Aorta (tissue), 5 donors: ENCODE measurements around the gene RACGAP1. TPM values are rescaled to one million over a fixed set of nuclear protein-coding genes. Genes with fewer than 3 reads are reported as not detected.

ENCODE experiments used
- ATAC-seq: fragments of 200-7000 bp; cut with Tn5 transposase; one replicate; pipeline ENCODE4 v1.9.1; 2022; ENCODE audit warnings: moderate library complexity; ENCODE audit not compliant: low FRiP score
- DNase-seq, 2 donors: peaks; one replicate each; pipeline ENCODE4 v3.0.0-alpha.2; 2020
- H3K27ac ChIP-seq, 2 donors: one replicate each; pipeline ENCODE4 v1.5.1; 2013; ENCODE audit warnings: low read length in 2 of 2, mild to moderate bottlenecking in 2 of 2, moderate library complexity in 2 of 2, control low read depth in 1 of 2, inconsistent platforms in 1 of 2, low read depth in 1 of 2
- H3K27me3 ChIP-seq, 2 donors: one replicate each; pipeline ENCODE4 v1.6.1; 2013; ENCODE audit warnings: control low read depth in 1 of 2, low read length in 1 of 2, mild to moderate bottlenecking in 1 of 2, moderate library complexity in 1 of 2; ENCODE audit not compliant: insufficient read depth in 2 of 2, control insufficient read depth in 1 of 2
- H3K36me3 ChIP-seq, 2 donors: one replicate each; pipeline ENCODE4 v1.6.1; 2013; ENCODE audit warnings: control low read depth in 1 of 2, low read length in 1 of 2, mild to moderate bottlenecking in 1 of 2; ENCODE audit not compliant: insufficient read depth in 2 of 2, control insufficient read depth in 1 of 2
- H3K4me1 ChIP-seq, 2 donors: one replicate each; pipeline ENCODE4 v1.6.1; 2013; ENCODE audit warnings: low read length in 2 of 2, control low read depth in 1 of 2, mild to moderate bottlenecking in 1 of 2, moderate library complexity in 1 of 2; ENCODE audit not compliant: insufficient read depth in 2 of 2, control insufficient read depth in 1 of 2
- H3K4me3 ChIP-seq, 2 donors: one replicate each; pipeline ENCODE4 v1.5.1; 2013; ENCODE audit warnings: low read length in 2 of 2, control low read depth in 1 of 2, mild to moderate bottlenecking in 1 of 2
- H3K9me3 ChIP-seq: one replicate; pipeline ENCODE4 v1.6.1; 2013; ENCODE audit warnings: mild to moderate bottlenecking, low read length; ENCODE audit not compliant: control insufficient read depth
- WGBS, 2 donors: extraction: QIAGEN DNeasy Blood & Tissue Kit; methylation state at CpG; one replicate each; pipeline ENCODE4 v1.1.7; 2013; 5-methylcytosine and 5-hydroxymethylcytosine counted together
- intact Hi-C, 2 donors: fragments of 100-400 bp; cut with DNase I; formaldehyde crosslinking; loops; one replicate each; pipeline versions ENCODE4 v1.14.2 to v1.15.0; 2022
- polyA plus RNA-seq, 2 donors: library from polyadenylated mRNA; stranded (reverse); fragments of 200-250 nt; gene quantifications; one replicate each; pipeline ENCODE4 v1.2.3, GENCODE V29; 2013
- total RNA-seq, 2 donors: library from RNA; stranded (reverse); fragmentation: NEBNext Ultra II Directional; extraction: Animal tissue kit (Norgen Biotek cat#: 25700); gene quantifications; one replicate each; pipeline ENCODE4 v1.2.1, GENCODE V29; 2021
- donor health status: healthy with polysubstance abuse.
- donor health status: Bipolar disorder and iron deficiency.
- donor health status: DM: no; HTN: no; CAD: no.
- donor health status: DM: no; HTN: no; CAD: no.
- donor health status: DM: yes; HTN: yes; CAD: no.

The RACGAP1 gene
- total and polyA plus RNA-seq, 4 donors, result 4.6 to 10.1 (median 8.0) TPM

GRCh38 chr12:50051101-50051806, 26.0 kb upstream of the RACGAP1 start:
- H3K27me3 ChIP-seq, result no peaks in the 10 kb centered on the region
- DNase-seq (peak in 1 of 2 donors; percentile 25), ATAC-seq (peak; percentile 16)
- H3K4me1 ChIP-seq, result no peaks in the 10 kb centered on the region
- no peak overlapping the region for H3K27ac ChIP-seq
- WGBS, 2 donors, result 84 to 88% methylated on average over 14 of the region's 14 CpGs
- H3K36me3 ChIP-seq, result no peaks in the 10 kb centered on the region
- H3K9me3 ChIP-seq, result no peaks in the 10 kb centered on the region
- intact Hi-C loops, result loop anchor here in 1 of 2 donors (10.0 kb wide), 2 partner anchors 186 to 276 kb away; no protein-coding TSS in a partner anchor
- no peak overlapping the region for H3K4me3 ChIP-seq

GRCh38 chr12:50050410-50051098, 25.3 kb upstream of the RACGAP1 start:
- 2 to 3% methylated on average over 37 of the region's 37 CpGs for WGBS, 2 donors
- Histone ChIP-seq H3K36me3 (no peaks in the 10 kb centered on the region), H3K27ac (no peak overlapping the region), H3K4me1 (no peaks in the 10 kb centered on the region), H3K4me3 (no peak overlapping the region), H3K9me3 (no peaks in the 10 kb centered on the region), H3K27me3 (no peaks in the 10 kb centered on the region)
- ATAC-seq (peak; percentile 79), DNase-seq (peak; percentile 83 to 87)
- intact Hi-C loops, result loop anchor here in 1 of 2 donors (10.0 kb wide), 2 partner anchors 186 to 276 kb away; no protein-coding TSS in a partner anchor

DNA sequence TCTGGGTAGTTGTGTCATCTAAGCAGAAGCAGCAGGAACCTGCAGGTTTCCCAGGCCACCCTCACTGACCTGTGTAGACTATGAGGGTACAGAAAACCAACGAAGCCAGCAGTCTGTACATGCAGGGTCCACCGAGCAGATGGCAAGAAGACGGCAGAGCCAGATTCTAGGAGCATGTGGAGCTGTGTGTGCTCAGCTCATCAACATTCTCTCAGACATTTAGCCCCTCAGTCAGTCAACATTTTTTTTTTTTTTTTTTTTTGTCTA, 24.8 kb upstream of the RACGAP1 start:
- H3K4me3 ChIP-seq, result no peak overlapping the region

GRCh38 chr12:50049254-50050118, 24.2 kb upstream of the RACGAP1 start:
- no peaks in the 10 kb centered on the region for H3K27me3 ChIP-seq
- no peaks in the 10 kb centered on the region for H3K36me3 ChIP-seq
- H3K9me3 ChIP-seq, result no peaks in the 10 kb centered on the region
- no peak overlapping the region for H3K4me3 ChIP-seq
- 92 to 94% methylated on average over 3 of the region's 3 CpGs for WGBS, 2 donors
- no peaks in the 10 kb centered on the region for H3K4me1 ChIP-seq
- no peak overlapping the region for H3K27ac ChIP-seq
- no peak for DNase-seq
- no peak for ATAC-seq
- intact Hi-C loops, result loop anchor here in 1 of 2 donors (10.0 kb wide), 2 partner anchors 185 to 275 kb away; no protein-coding TSS in a partner anchor

More for the DNA sequence above, 24.8 kb upstream of the RACGAP1 start:
- DNase-seq (no peak), ATAC-seq (no peak)
- Histone ChIP-seq H3K27ac (no peak overlapping the region), H3K36me3 (no peaks in the 10 kb centered on the region), H3K4me1 (no peaks in the 10 kb centered on the region), H3K9me3 (no peaks in the 10 kb centered on the region), H3K27me3 (no peaks in the 10 kb centered on the region)
- 82 to 90% methylated on average over 3 of the region's 3 CpGs for WGBS, 2 donors
- intact Hi-C loops, result loop anchor here in 1 of 2 donors (10.0 kb wide), 2 partner anchors 185 to 275 kb away; no protein-coding TSS in a partner anchor

GRCh38 chr12:50047693-50048250, 22.5 kb upstream of the RACGAP1 start:
- ATAC-seq, result no peak
- H3K4me1 ChIP-seq, result no peaks in the 10 kb centered on the region
- no peaks in the 10 kb centered on the region for H3K9me3 ChIP-seq
- no peaks in the 10 kb centered on the region for H3K36me3 ChIP-seq
- no peaks in the 10 kb centered on the region for H3K27me3 ChIP-seq
- H3K4me3 ChIP-seq, result no peak overlapping the region
- H3K27ac ChIP-seq, result no peak overlapping the region
- 93 to 94% methylated on average over 7 of the region's 7 CpGs for WGBS, 2 donors
- no peak for DNase-seq
- intact Hi-C loops, result no loop called here

DNA sequence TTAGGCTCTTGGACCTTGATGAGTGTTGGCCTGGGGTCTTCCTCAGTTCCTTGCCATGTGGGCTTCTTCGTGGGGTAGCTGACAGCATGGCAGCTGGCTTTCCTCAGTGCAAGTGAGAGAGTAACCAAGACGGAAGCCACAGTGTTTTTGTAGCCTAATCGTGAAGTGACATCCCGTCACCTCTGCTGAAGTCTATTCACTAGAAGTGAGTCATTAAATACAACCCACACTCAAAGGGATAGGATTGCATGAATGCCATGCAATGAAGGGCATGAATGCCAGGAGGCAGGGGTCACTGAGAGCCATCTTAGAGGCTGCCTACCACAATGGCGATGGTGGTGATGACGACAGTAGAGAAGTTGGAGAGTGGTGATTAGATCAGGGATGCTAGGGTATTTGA, 18.6 kb upstream of the RACGAP1 start:
- Histone ChIP-seq H3K9me3 (no peaks in the 10 kb centered on the region), H3K27me3 (no peaks in the 10 kb centered on the region), H3K4me3 (no peak overlapping the region), H3K36me3 (no peaks in the 10 kb centered on the region), H3K27ac (no peak overlapping the region), H3K4me1 (no peaks in the 10 kb centered on the region)
- intact Hi-C loops, result no loop called here
- ATAC-seq (no peak), DNase-seq (no peak)
- WGBS, 2 donors, result 71 to 78% methylated on average over 6 of the region's 6 CpGs

- ATAC-seq (no peak), DNase-seq (no peak)
- Histone ChIP-seq H3K9me3 (no peaks in the 10 kb centered on the region), H3K4me1 (no peaks in the 10 kb centered on the region), H3K27me3 (no peaks in the 10 kb centered on the region), H3K4me3 (no peak overlapping the region), H3K27ac (no peak overlapping the region), H3K36me3 (no peaks in the 10 kb centered on the region)
- 85 to 88% methylated on average over 2 of the region's 2 CpGs for WGBS, 2 donors
- intact Hi-C loops, result no loop called here
These were observed 18.0 kb upstream of the RACGAP1 start for GRCh38 chr12:50043308-50043707.

DNA sequence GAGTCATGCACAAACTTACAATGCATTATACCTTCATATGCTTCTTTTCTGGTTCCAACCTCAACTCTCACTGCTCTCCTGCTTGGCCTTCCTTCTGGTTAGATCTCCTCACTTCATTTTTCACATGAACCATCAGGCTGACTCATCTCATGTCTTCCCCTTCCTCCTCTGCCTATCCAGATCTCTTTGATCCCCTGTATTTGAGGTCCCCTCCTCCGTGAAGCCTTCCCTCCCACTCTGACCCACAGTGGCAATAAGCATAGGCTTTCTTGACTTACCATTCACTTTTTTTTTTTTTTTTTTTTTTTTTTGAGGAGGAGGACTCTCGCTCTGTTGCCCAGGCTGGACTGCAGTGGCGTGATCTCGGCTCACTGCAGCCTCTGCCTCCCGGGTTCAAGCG, 17.4 kb upstream of the RACGAP1 start:
- Histone ChIP-seq H3K4me1 (no peaks in the 10 kb centered on the region), H3K36me3 (no peaks in the 10 kb centered on the region), H3K27ac (no peak overlapping the region), H3K4me3 (no peak overlapping the region), H3K9me3 (no peaks in the 10 kb centered on the region), H3K27me3 (no peaks in the 10 kb centered on the region)
- intact Hi-C loops, result no loop called here
- 91 to 95% methylated on average over 6 of the region's 6 CpGs for WGBS, 2 donors
- ATAC-seq (no peak), DNase-seq (no peak)
